ENCODE results near the gene NYAP1. TPM values are rescaled to one million over a fixed set of nuclear protein-coding genes. Genes with fewer than 3 reads are reported as not detected.

Gene NYAP1
- total and polyA plus RNA-seq, 2 of the 8 experiments (the other 6 are each of a cell fraction or from before 2014, with no cell fraction given): 1.9 to 4.6 TPM

- TF ChIP-seq TCF12 (IDR thresholded peaks at IDR 0.05; ENCODE audit: low read depth, low read length) (no peak), SP1 (IDR thresholded peaks at IDR 0.05; ENCODE audit: low read depth, low read length) (no peak), PHF8 (conservative IDR thresholded peaks at IDR 0.05; ENCODE audit: low read depth, low read length) (no peak), RNF2 (IDR thresholded peaks at IDR 0.05; ENCODE audit: borderline replicate concordance, low read depth, low read length, missing control alignments, poor library complexity, severe bottlenecking) (no peak), CTBP2 (IDR thresholded peaks at IDR 0.05; ENCODE audit: borderline replicate concordance, insufficient read depth, insufficient read length, low read length) (no peak), RBBP5 (IDR thresholded peaks at IDR 0.05; ENCODE audit: borderline replicate concordance, low read depth, low read length) (no peak)
Measured at GRCh38 chr7:100455206-100455605, 28.5 kb upstream of the NYAP1 start (continued).

All from H1 (cell line).